Measurements from ENCODE around the gene PCDHB16.
"Not testable (repeated sequence)": the region's sequence is repeated elsewhere in the genome, so short reads cannot be mapped to it uniquely, and the experiment has no call there.

Gene PCDHB16

DNA sequence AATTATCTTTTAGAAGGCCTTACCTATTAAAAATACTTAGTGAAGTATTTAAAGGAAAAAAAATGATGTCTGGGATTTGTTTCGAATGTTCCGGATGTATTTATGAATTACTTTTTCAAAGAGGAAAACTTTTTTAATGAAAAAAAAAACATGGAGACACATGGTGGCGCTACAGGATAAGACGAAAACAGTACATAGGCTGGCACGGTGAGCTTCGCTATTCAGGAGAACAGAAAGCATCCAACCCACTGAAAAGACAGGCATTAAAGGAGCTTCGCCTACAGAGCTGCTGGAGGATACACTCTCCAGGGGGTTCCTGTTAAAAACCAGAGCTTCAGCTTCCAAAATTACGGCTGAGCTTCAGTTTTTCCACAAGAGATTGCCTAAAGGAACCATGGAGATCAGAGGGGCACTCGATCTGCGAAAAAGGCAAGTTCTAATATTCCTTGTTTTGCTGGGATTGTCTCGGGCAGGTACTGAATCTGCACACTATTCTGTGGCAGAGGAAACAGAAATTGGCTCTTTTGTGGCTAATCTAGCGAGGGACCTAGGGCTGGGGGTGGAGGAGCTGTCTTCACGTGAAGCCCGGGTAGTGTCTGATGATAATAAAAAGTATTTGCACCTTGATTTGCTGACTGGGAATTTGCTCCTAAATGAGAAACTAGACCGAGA is 41.1 kb downstream of the PCDHB16 start, which contains the start of gene PCDHB14:
PCDHB14 (plus strand) TSS at position 232 of the 672 bp plus-strand sequence; CDS start at position 395, 163 bp downstream.
- H3K4me3 ChIP-seq (ENCODE audit: low read depth, low read length): peak within 1 kb of the TSS; percentile 16
- TF ChIP-seq, protein P1, sequence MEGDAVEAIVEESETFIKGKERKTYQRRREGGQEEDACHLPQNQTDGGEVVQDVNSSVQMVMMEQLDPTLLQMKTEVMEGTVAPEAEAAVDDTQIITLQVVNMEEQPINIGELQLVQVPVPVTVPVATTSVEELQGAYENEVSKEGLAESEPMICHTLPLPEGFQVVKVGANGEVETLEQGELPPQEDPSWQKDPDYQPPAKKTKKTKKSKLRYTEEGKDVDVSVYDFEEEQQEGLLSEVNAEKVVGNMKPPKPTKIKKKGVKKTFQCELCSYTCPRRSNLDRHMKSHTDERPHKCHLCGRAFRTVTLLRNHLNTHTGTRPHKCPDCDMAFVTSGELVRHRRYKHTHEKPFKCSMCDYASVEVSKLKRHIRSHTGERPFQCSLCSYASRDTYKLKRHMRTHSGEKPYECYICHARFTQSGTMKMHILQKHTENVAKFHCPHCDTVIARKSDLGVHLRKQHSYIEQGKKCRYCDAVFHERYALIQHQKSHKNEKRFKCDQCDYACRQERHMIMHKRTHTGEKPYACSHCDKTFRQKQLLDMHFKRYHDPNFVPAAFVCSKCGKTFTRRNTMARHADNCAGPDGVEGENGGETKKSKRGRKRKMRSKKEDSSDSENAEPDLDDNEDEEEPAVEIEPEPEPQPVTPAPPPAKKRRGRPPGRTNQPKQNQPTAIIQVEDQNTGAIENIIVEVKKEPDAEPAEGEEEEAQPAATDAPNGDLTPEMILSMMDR (IDR thresholded peaks at IDR 0.05; ENCODE audit: low read depth, low read length, missing control alignments): no peak
- in situ Hi-C loops (cut with HindIII; ENCODE audit: low sequenced_read_pairs): no loop called here
- DNase-seq (ENCODE audit: low read depth): no peak

DNA sequence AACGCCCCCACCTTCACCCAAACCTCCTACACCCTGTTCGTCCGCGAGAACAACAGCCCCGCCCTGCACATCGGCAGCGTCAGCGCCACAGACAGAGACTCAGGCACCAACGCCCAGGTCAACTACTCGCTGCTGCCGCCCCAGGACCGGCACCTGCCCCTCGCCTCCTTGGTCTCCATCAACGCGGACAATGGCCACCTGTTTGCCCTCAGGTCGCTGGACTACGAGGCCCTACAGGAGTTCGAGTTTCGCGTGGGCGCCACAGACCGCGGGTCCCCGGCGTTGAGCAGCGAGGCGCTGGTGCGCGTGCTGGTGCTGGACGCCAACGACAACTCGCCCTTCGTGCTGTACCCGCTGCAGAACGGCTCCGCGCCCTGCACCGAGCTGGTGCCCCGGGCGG is 42.7 kb downstream of the PCDHB16 start:
- DNase-seq (ENCODE audit: low read depth); in situ Hi-C loops (cut with HindIII; ENCODE audit: low sequenced_read_pairs); H3K4me3 ChIP-seq (ENCODE audit: low read depth, low read length): not testable (repeated sequence)

DNA sequence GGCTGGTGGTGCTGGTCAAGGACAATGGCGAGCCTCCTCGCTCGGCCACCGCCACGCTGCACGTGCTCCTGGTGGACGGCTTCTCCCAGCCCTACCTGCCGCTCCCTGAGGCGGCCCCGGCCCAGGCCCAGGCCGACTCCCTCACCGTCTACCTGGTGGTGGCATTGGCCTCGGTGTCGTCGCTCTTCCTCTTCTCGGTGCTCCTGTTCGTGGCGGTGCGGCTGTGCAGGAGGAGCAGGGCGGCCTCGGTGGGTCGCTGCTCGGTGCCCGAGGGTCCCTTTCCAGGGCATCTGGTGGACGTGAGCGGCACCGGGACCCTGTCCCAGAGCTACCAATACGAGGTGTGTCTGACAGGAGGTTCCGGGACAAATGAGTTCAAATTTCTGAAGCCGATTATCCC is 43.2 kb downstream of the PCDHB16 start:
- in situ Hi-C loops (cut with HindIII; ENCODE audit: low sequenced_read_pairs); DNase-seq (ENCODE audit: low read depth); H3K4me3 ChIP-seq (ENCODE audit: low read depth, low read length): not testable (repeated sequence)

DNA sequence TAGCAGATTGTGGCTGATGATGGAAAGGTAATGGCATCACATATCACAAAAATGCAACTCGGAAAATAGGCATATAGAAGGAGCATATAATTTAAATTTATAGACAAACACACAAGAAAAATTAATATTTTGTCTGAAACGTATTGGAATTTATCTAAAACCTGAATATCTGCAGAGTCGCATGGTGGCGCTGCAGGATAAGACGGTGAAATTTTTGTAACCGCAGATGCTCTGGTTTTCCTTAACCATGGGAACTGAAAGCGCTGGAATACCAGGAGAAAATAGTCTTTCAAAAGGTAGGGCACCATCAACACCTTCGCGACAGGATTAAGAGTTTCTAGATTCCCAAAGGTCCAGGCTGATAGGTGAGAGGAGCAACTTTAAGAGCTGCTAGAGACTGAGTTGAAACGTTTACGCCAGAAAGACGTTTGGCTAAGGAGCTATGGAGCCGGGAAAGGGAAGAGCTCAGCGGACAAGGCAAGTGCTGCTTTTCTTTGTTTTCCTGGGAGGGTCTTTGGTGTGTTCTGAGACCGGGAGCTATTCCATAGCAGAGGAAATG is 52.0 kb downstream of the PCDHB16 start:
- H3K4me3 ChIP-seq (ENCODE audit: low read depth, low read length): no peak overlapping the region
- TF ChIP-seq, protein P1 (IDR thresholded peaks at IDR 0.05; ENCODE audit: low read depth, low read length, missing control alignments): no peak
- in situ Hi-C loops (cut with HindIII; ENCODE audit: low sequenced_read_pairs): no loop called here
- DNase-seq (ENCODE audit: low read depth): no peak

Data from astrocyte of the cerebellum (primary cell).